Liver (tissue), 9 donors: Measurements from ENCODE around the gene COLEC12. TPM values are rescaled to one million over a fixed set of nuclear protein-coding genes. Genes with fewer than 3 reads are reported as not detected.

Experiments used
- DNase-seq: peaks from one replicate; pipeline ENCODE4 v3.0.0-alpha.2; 2017; ENCODE audit warnings: low spot score
- H3K27ac ChIP-seq, 2 donors: one replicate each; pipeline ENCODE4 v1.7.0; 2013; ENCODE audit warnings: inconsistent platforms in 2 of 2, low read length in 2 of 2, control low read depth in 1 of 2, low read depth in 1 of 2, mild to moderate bottlenecking in 1 of 2
- H3K27me3 ChIP-seq, 4 donors: one replicate each; pipeline versions ENCODE4 v1.6.1 to v1.7.0; 2013; ENCODE audit warnings: low read length in 3 of 4, inconsistent platforms in 1 of 4, mild to moderate bottlenecking in 1 of 4, moderate library complexity in 1 of 4; ENCODE audit not compliant: control insufficient read depth in 4 of 4, insufficient read depth in 4 of 4
- H3K36me3 ChIP-seq, 4 donors: one replicate each; pipeline versions ENCODE4 v1.6.1 to v1.7.0; 2013; ENCODE audit warnings: low read length in 3 of 4, mild to moderate bottlenecking in 3 of 4, low read depth in 1 of 4, moderate library complexity in 1 of 4; ENCODE audit not compliant: control insufficient read depth in 4 of 4, insufficient read depth in 3 of 4
- H3K4me1 ChIP-seq, 4 donors: one replicate each; pipeline versions ENCODE4 v1.6.1 to v1.7.0; 2013; ENCODE audit warnings: low read length in 3 of 4, mild to moderate bottlenecking in 3 of 4, moderate library complexity in 1 of 4; ENCODE audit not compliant: control insufficient read depth in 4 of 4, insufficient read depth in 4 of 4
- H3K4me3 ChIP-seq, 3 donors: one replicate each; pipeline versions ENCODE4 v1.6.1 to v1.7.0; 2013; ENCODE audit warnings: low read length in 3 of 3, control low read depth in 1 of 3, low read depth in 1 of 3, mild to moderate bottlenecking in 1 of 3
- H3K9ac ChIP-seq, 2 donors: one replicate each; pipeline ENCODE4 v1.7.0; 2013; ENCODE audit warnings: low read length in 2 of 2, mild to moderate bottlenecking in 2 of 2, moderate library complexity in 2 of 2, control low read depth in 1 of 2, low read depth in 1 of 2
- H3K9me3 ChIP-seq, 4 donors: one replicate each; pipeline versions ENCODE4 v1.6.1 to v1.7.0; 2013; ENCODE audit warnings: low read length in 3 of 4; ENCODE audit not compliant: control insufficient read depth in 4 of 4
- EGR1 ChIP-seq, 2 donors: IDR thresholded peaks; 2 replicates each; pipeline ENCODE4 v1.6.1; 2016 to 2018; ENCODE audit warnings: antibody characterized with exemption in 2 of 2, low read depth in 2 of 2
- FOXA2 ChIP-seq: IDR thresholded peaks from 2 replicates; pipeline ENCODE4 v1.6.1; 2016; ENCODE audit warnings: antibody characterized with exemption
- GABPA ChIP-seq, 2 donors: IDR thresholded peaks in 1 of 2; conservative IDR thresholded peaks in 1 of 2; 2 replicates each; pipeline ENCODE4 v1.6.1; 2016; ENCODE audit warnings: antibody characterized with exemption in 2 of 2, mild to moderate bottlenecking in 1 of 2, moderate library complexity in 1 of 2
- HNF4A ChIP-seq, 2 donors: conservative IDR thresholded peaks; 2 replicates each; pipeline ENCODE4 v1.6.1; 2016; ENCODE audit warnings: antibody characterized with exemption in 2 of 2, mild to moderate bottlenecking in 2 of 2
- HNF4G ChIP-seq: IDR thresholded peaks from 2 replicates; pipeline ENCODE4 v1.6.1; 2016; ENCODE audit warnings: antibody characterized with exemption
- JUND ChIP-seq, 2 donors: IDR thresholded peaks; 2 replicates each; pipeline ENCODE4 v1.6.1; 2016; ENCODE audit warnings: antibody characterized with exemption in 2 of 2
- NR2F2 ChIP-seq: IDR thresholded peaks from 2 replicates; pipeline ENCODE4 v1.6.1; 2016; ENCODE audit warnings: antibody characterized with exemption
- RAD21 ChIP-seq, 2 donors: IDR thresholded peaks; 2 replicates each; pipeline ENCODE4 v1.6.1; 2016; ENCODE audit warnings: antibody characterized with exemption in 2 of 2, mild to moderate bottlenecking in 2 of 2
- RXRA ChIP-seq, 2 donors: IDR thresholded peaks; 2 replicates each; pipeline ENCODE4 v1.6.1; 2017 to 2018; ENCODE audit warnings: antibody characterized with exemption in 2 of 2, mild to moderate bottlenecking in 1 of 2
- TAF1 ChIP-seq: conservative IDR thresholded peaks from 2 replicates; pipeline ENCODE4 v1.6.1; 2016; ENCODE audit warnings: antibody characterized with exemption, mild to moderate bottlenecking
- YY1 ChIP-seq: IDR thresholded peaks from 2 replicates; pipeline ENCODE4 v1.6.1; 2016; ENCODE audit warnings: antibody characterized with exemption, mild to moderate bottlenecking
- WGBS: extraction: QIAGEN DNeasy Blood & Tissue Kit; methylation state at CpG from one replicate; pipeline ENCODE4 v1.1.7; 2013; 5-methylcytosine and 5-hydroxymethylcytosine counted together
- polyA plus RNA-seq, 2 donors: library from polyadenylated mRNA; stranded (reverse) in 1 of 2; unstranded in 1 of 2; fragments of 200-250 nt in 1 of 2; fragments of >200 nt in 1 of 2; fragmentation: Nextera tagmentation in 1 of 2; extraction: Ambion mirVana in 1 of 2; gene quantifications; one replicate each; pipeline versions ENCODE4 v1.2.1 to v1.2.3, GENCODE V29; 2013 to 2015
- total RNA-seq, 2 donors: library from RNA; depleted of rRNA; stranded (reverse); fragments of >200 nt; gene quantifications; one replicate each; pipeline ENCODE4 v1.2.3, GENCODE V29; 2014
- TF ChIP-seq, protein P1 (sequence below): fragments of 150-350 bp; IDR thresholded peaks from 2 replicates; pipeline ENCODE4 v1.5.1; 2017; ENCODE audit warnings: improper control_type of control experiment, low read depth, low read length; ENCODE audit not compliant: missing input control
- TF ChIP-seq, protein P2 (sequence below): IDR thresholded peaks from 2 replicates; pipeline ENCODE4 v1.6.1; 2016; ENCODE audit warnings: antibody characterized with exemption
- TF ChIP-seq, protein P3 (sequence below): IDR thresholded peaks from 2 replicates; pipeline ENCODE4 v1.6.1; 2016; ENCODE audit warnings: antibody characterized with exemption, mild to moderate bottlenecking
- TF ChIP-seq, protein P4 (sequence below): IDR thresholded peaks from 2 replicates; pipeline ENCODE4 v1.6.1; 2016; ENCODE audit warnings: antibody characterized with exemption
- donor health status: healthy.
- donor health status: healthy.
- donor health status: healthy.
- donor health status: healthy.
- donor health status: healthy.

Gene COLEC12
- total and polyA plus RNA-seq, 4 donors: 0.03 to 1.6 (median 0.28) TPM

DNA sequence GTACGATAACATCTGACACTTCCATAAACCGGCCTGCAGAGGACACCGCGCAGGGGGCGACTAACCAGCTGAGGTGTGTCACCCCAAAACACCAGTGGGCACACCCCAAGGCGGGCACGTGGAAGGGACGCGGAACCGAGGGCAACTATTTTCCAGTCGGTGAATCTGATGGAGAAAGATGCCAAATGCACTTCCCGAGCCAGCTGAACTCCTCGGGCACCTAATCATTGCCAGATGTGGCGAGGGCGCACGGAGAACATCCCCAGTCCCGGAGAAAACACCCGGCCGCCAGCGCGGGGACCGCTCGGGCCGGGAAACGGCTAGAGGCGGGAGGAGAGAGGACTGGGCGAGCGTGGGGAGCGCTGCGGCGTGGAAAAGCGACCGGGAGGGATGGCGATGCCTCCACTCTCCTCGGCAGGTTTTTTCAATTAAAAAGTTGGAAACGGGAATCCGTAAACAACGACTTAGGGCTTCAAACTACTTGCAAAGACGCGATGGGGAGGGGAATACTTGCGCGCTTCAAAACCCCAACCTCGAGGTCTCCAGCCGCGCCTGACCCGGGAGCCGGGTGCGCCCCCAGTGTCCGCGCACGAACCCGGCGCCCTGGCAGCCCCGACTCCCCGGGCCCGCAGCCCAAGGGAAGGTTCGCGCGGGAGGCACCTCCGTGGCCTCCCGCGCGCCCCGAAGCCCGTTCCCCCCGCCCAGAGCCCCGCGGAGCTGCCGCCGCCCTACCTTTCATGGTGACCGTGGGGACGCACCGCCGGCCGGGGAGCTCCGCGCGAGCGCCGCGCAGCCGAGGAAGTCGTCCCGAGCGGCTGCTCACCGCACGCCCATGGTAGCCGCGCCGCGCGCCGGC lies 497 bp downstream of the COLEC12 start:
- no peak for DNase-seq
- no peaks in the 10 kb centered on the region for H3K36me3 ChIP-seq
- H3K4me3 ChIP-seq: peak overlapping the region in 1 of 3 donors; percentile 47
- peaks cover 0 to 11% (median 2%) of the 10 kb centered on the region in 4 donors for H3K27me3 ChIP-seq
- no peak overlapping the region for H3K9ac ChIP-seq
- peaks cover 4 to 17% (median 11%) of the 10 kb centered on the region in 4 donors for H3K4me1 ChIP-seq
- H3K9me3 ChIP-seq: no peaks in the 10 kb centered on the region
- no peak for TF ChIP-seq GABPA (IDR thresholded peaks at IDR 0.05 in 1 of 2, conservative IDR thresholded peaks at IDR 0.05 in 1 of 2)
- no peak for TF ChIP-seq JUND (IDR thresholded peaks at IDR 0.05)
- TF ChIP-seq RAD21 (IDR thresholded peaks at IDR 0.05): no peak
- TF ChIP-seq NR2F2: no peak
- TF ChIP-seq, protein P1, sequence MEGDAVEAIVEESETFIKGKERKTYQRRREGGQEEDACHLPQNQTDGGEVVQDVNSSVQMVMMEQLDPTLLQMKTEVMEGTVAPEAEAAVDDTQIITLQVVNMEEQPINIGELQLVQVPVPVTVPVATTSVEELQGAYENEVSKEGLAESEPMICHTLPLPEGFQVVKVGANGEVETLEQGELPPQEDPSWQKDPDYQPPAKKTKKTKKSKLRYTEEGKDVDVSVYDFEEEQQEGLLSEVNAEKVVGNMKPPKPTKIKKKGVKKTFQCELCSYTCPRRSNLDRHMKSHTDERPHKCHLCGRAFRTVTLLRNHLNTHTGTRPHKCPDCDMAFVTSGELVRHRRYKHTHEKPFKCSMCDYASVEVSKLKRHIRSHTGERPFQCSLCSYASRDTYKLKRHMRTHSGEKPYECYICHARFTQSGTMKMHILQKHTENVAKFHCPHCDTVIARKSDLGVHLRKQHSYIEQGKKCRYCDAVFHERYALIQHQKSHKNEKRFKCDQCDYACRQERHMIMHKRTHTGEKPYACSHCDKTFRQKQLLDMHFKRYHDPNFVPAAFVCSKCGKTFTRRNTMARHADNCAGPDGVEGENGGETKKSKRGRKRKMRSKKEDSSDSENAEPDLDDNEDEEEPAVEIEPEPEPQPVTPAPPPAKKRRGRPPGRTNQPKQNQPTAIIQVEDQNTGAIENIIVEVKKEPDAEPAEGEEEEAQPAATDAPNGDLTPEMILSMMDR: no peak
- TF ChIP-seq, protein P2, sequence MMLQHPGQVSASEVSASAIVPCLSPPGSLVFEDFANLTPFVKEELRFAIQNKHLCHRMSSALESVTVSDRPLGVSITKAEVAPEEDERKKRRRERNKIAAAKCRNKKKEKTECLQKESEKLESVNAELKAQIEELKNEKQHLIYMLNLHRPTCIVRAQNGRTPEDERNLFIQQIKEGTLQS: no peak
- no peak for TF ChIP-seq HNF4G
- TF ChIP-seq HNF4A (conservative IDR thresholded peaks at IDR 0.05): no peak
- TF ChIP-seq, protein P3, sequence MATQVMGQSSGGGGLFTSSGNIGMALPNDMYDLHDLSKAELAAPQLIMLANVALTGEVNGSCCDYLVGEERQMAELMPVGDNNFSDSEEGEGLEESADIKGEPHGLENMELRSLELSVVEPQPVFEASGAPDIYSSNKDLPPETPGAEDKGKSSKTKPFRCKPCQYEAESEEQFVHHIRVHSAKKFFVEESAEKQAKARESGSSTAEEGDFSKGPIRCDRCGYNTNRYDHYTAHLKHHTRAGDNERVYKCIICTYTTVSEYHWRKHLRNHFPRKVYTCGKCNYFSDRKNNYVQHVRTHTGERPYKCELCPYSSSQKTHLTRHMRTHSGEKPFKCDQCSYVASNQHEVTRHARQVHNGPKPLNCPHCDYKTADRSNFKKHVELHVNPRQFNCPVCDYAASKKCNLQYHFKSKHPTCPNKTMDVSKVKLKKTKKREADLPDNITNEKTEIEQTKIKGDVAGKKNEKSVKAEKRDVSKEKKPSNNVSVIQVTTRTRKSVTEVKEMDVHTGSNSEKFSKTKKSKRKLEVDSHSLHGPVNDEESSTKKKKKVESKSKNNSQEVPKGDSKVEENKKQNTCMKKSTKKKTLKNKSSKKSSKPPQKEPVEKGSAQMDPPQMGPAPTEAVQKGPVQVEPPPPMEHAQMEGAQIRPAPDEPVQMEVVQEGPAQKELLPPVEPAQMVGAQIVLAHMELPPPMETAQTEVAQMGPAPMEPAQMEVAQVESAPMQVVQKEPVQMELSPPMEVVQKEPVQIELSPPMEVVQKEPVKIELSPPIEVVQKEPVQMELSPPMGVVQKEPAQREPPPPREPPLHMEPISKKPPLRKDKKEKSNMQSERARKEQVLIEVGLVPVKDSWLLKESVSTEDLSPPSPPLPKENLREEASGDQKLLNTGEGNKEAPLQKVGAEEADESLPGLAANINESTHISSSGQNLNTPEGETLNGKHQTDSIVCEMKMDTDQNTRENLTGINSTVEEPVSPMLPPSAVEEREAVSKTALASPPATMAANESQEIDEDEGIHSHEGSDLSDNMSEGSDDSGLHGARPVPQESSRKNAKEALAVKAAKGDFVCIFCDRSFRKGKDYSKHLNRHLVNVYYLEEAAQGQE: no peak
- TF ChIP-seq, protein P4, sequence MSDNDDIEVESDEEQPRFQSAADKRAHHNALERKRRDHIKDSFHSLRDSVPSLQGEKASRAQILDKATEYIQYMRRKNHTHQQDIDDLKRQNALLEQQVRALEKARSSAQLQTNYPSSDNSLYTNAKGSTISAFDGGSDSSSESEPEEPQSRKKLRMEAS: no peak
- H3K27ac ChIP-seq: no peak overlapping the region
- 2% methylated on average over 93 of the region's 93 CpGs for WGBS

DNA sequence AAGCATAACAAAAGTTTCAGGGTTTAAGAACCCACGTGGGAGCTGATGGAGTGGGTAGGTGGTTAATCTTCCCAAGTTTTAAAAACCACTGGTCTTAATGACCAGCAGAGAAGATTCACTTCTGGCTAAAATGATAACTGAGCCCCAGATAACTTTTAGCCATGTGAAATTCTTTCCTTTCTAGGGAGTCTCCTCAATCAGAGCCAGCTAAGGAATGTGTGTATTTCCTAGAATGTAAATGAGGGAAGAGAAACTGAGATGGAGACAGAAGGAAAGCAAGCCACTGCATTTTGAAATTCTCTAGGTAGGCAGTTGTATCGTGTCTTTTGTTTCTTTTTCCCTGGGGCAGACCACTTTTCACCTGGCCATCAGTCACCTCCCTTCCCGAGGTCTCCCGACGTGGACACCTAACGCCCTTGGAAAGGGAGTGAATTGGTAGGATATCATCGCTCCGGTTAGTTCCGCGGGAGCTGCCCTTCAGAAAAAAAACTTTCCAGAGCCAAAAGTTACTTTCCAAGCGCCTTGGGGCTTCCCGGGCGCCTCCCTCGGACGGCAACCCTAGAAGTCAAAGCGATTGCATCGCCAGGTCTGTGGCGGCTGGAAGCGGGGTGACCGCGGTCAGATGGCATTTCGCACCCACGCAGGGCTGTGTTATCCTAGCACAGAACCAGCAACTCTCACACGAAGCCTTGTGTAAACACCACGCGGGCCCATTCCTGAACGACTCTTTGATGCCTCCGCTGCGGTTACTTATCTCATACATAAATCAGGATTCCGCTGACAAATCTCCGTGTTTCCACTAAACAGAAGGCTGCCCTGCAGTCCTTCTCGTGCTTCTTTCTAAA lies 1.3 kb downstream of the COLEC12 start:
- Histone ChIP-seq H3K9me3 (no peaks in the 10 kb centered on the region), H3K27me3 (peaks cover 0 to 11% (median 2%) of the 10 kb centered on the region in 4 donors), H3K9ac (no peak overlapping the region), H3K4me1 (peaks cover 4 to 17% (median 11%) of the 10 kb centered on the region in 4 donors), H3K27ac (no peak overlapping the region), H3K4me3 (peak overlapping the region in 1 of 3 donors; percentile 47), H3K36me3 (no peaks in the 10 kb centered on the region)
- 4% methylated on average over 32 of the region's 32 CpGs for WGBS
- DNase-seq: no peak
- TF ChIP-seq EGR1 (IDR thresholded peaks at IDR 0.05; ENCODE audit: low read depth in 2 of 2) (no peak), RAD21 (IDR thresholded peaks at IDR 0.05) (no peak), TAF1 (no peak), RXRA (IDR thresholded peaks at IDR 0.05) (no peak), JUND (IDR thresholded peaks at IDR 0.05) (no peak), NR2F2 (no peak), YY1 (no peak), FOXA2 (no peak)
- TF ChIP-seq, protein P3: no peak
- TF ChIP-seq, protein P4: no peak
- TF ChIP-seq, protein P1: no peak
- TF ChIP-seq, protein P2: no peak
